Stimulated activated memory B cell treated with anti-CD40 and anti-IgM and Interleukin-4, amounts not matched to agents 10 μg/mL and 1 μg/mL and 100 μg/mL, for 72 hours (primary cell): Measurements from ENCODE around the gene FAM193A.
"Not testable (repeated sequence)": the region's sequence is repeated elsewhere in the genome, so short reads cannot be mapped to it uniquely, and the experiment has no call there.

ENCODE experiments used
- ATAC-seq: fragments of 150-1000 bp; cut with Tn5 transposase; 2 replicates; pipeline ENCODE4 v1.10.0; 2021
- H3K27ac Mint-ChIP-seq: one replicate; pipeline ENCODE4 v1.8.0; 2022; ENCODE audit warnings: mild to moderate bottlenecking, mixed read lengths
- H3K27me3 Mint-ChIP-seq: one replicate; pipeline ENCODE4 v1.8.0; 2022; ENCODE audit warnings: mixed read lengths
- H3K36me3 Mint-ChIP-seq: one replicate; pipeline ENCODE4 v1.8.0; 2022; ENCODE audit warnings: mixed read lengths
- H3K4me1 Mint-ChIP-seq: one replicate; pipeline ENCODE4 v1.8.0; 2022; ENCODE audit warnings: mixed read lengths
- H3K4me3 Mint-ChIP-seq: one replicate; pipeline ENCODE4 v1.8.0; 2022; ENCODE audit warnings: mild to moderate bottlenecking, moderate library complexity, mixed read lengths
- H3K9me3 Mint-ChIP-seq: one replicate; pipeline ENCODE4 v1.8.0; 2022; ENCODE audit warnings: mixed read lengths

The FAM193A gene

GRCh38 chr4:2750719-2751605 lies 214.5 kb downstream of the FAM193A start:
- peaks cover 76% of the 10 kb centered on the region for H3K4me1 Mint-ChIP-seq
- no peaks in the 10 kb centered on the region for H3K27me3 Mint-ChIP-seq
- H3K27ac Mint-ChIP-seq, result peak overlapping the region; percentile 13

DNA sequence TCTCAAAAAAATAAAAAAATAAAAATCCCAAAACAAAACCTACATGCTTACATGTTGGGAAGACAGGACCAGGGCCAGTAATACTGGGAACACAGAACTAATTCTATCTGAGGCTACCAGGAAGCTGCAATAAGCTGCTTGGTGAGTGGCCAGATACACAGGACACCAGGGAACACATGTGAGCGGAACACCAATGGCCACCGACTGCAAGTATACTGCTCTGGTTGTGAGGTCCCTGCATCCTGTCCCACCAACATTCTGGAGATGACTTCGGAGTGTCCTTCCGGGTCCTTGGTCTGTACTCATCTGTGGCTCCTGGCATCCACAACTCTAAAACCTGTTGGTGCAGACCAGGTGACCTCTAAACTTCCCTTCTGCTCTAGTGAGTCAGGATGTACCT lies 217.0 kb downstream of the FAM193A start:
- ATAC-seq, result no peak
- Mint-ChIP-seq H3K36me3 (peaks cover 10% of the 10 kb centered on the region), H3K9me3 (no peaks in the 10 kb centered on the region), H3K27ac (no peak overlapping the region), H3K4me1 (peaks cover 62% of the 10 kb centered on the region), H3K27me3 (no peaks in the 10 kb centered on the region), H3K4me3 (no peak overlapping the region)

More at GRCh38 chr4:2750719-2751605, 214.5 kb downstream of the FAM193A start:
- Mint-ChIP-seq H3K36me3 (peaks cover 26% of the 10 kb centered on the region), H3K4me3 (no peak overlapping the region), H3K9me3 (no peaks in the 10 kb centered on the region)
- ATAC-seq, result no peak

GRCh38 chr4:2754848-2755819 lies 218.7 kb downstream of the FAM193A start:
- H3K36me3 Mint-ChIP-seq, result peaks cover 10% of the 10 kb centered on the region
- peak overlapping the region; percentile 68 for H3K27ac Mint-ChIP-seq
- no peak for ATAC-seq
- H3K27me3 Mint-ChIP-seq, result no peaks in the 10 kb centered on the region
- H3K4me3 Mint-ChIP-seq, result peak overlapping the region; percentile 77
- H3K9me3 Mint-ChIP-seq, result no peaks in the 10 kb centered on the region
- H3K4me1 Mint-ChIP-seq, result peaks cover 52% of the 10 kb centered on the region

- Mint-ChIP-seq H3K4me3 (peak within 1 kb of the TSS; percentile 78), H3K27ac (peak within 1 kb of the TSS; percentile 68), H3K36me3 (peaks cover 10% of the 10 kb centered on the region), H3K4me1 (peaks cover 45% of the 10 kb centered on the region), H3K9me3 (no peaks in the 10 kb centered on the region), H3K27me3 (no peaks in the 10 kb centered on the region)
- peak; percentile 89 for ATAC-seq
Observed at GRCh38 chr4:2755821-2756690, 219.6 kb downstream of the FAM193A start, which contains the start of gene TNIP2. Gene TNIP2 (minus strand): TSS chr4:2756336. CDS start chr4:2756289, 47 bp downstream.

DNA sequence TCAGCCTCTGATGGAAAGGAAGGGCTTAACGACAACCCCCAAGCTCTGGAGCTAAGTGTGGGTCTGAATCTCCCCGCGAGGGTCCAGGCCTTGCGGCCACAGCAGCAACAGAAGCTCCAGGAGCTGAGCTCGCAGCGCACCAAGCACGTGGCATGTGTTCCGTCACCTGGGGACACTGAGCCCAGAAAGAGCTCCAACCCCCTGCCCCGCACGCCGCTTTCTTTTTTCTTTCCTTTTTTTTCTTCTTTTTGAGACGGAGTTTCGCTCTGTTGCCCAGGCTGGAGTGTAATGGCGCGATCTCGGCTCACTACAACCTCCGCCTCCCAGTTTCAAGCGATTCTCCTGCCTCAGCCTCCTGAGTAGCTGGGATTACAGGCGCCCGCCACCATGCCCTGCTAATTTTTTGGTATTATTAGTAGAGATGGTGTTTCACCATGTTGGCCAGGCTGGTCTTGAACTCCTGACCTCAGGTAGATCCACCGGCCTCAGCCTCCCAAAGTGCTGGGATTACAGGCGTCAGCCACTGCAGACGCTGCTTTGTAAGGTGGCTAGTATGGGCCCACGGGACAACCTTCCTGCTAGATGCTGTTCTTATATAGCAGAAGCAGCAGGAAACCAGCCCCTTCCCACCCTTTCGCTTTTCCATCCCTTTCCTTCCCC lies 220.4 kb downstream of the FAM193A start:
- no peaks in the 10 kb centered on the region for H3K9me3 Mint-ChIP-seq
- peak overlapping the region; percentile 46 for H3K27ac Mint-ChIP-seq
- peaks cover 4% of the 10 kb centered on the region for H3K36me3 Mint-ChIP-seq
- peak overlapping the region; percentile 78 for H3K4me3 Mint-ChIP-seq
- no peaks in the 10 kb centered on the region for H3K27me3 Mint-ChIP-seq
- H3K4me1 Mint-ChIP-seq, result peaks cover 44% of the 10 kb centered on the region
- no peak for ATAC-seq

DNA sequence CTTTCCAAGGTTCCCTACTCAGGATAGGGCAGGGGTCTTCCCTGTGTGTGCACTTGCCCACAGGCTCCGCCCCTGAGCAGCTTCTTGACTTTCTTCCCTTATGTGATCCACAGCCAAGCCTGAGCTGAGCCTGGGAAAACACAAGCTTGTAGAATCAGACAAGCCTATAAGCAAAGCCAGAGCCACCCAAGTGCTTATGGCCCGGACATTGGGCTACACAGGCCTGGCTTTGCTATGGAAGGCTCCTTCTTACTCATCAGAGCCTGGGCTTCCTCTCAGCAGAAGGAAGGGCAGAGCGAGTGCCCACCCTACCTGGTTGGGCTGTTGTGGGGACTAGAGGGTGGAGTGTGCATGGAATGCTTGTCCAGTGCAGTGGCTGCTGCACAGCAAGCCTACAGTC lies 221.0 kb downstream of the FAM193A start:
- ATAC-seq, result no peak
- peak overlapping the region; percentile 51 for H3K4me3 Mint-ChIP-seq
- H3K4me1 Mint-ChIP-seq, result peaks cover 44% of the 10 kb centered on the region
- H3K36me3 Mint-ChIP-seq, result no peaks in the 10 kb centered on the region
- H3K9me3 Mint-ChIP-seq, result no peaks in the 10 kb centered on the region
- no peak overlapping the region for H3K27ac Mint-ChIP-seq
- H3K27me3 Mint-ChIP-seq, result no peaks in the 10 kb centered on the region

DNA sequence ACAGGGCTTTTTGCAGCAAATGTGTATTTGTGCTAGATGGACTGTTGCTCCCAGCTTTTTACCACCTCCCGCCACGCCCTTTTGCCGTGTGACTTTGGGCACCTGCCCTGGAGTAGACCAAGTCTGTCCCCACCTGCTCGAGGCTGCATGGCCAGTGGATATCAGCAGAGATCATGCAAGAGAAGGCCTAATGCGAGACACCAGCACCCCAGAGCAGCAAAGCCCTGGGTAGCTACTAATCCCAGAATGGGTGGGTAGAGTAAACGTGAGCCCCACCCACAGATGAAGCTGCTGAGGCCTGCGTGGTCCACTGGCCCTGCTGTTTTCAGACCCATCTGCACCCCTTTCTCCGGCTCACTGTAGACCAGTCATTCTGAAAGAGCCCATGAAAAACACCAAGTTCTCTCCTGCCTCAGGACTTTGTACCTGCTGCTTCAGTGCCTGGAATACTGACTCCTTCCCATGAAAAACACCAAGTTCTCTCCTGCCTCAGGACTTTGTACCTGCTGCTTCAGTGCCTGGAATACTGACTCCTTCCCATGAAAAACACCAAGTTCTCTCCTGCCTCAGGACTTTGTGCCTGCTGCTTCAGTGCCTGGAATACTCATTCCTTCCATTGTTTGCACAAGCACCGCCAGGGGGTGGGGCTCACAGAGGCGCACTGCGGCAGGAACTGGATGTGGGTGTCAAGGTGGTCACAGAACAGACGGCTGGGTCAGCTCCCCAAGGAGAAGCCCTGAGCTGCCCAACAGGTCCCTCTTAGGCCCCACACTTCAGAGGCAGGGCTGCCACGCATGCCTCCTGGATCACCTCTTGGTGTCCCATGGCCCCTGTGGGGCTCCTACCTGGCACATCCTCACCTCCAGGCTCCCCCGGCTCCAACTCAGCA lies 224.8 kb downstream of the FAM193A start:
- peak; percentile 28 for ATAC-seq
- Mint-ChIP-seq H3K4me1 (peaks cover 23% of the 10 kb centered on the region), H3K27ac (peak overlapping the region; percentile 45), H3K36me3 (no peaks in the 10 kb centered on the region), H3K4me3 (no peak overlapping the region), H3K27me3 (no peaks in the 10 kb centered on the region), H3K9me3 (no peaks in the 10 kb centered on the region)

GRCh38 chr4:2762048-2762447 lies 225.6 kb downstream of the FAM193A start:
- no peaks in the 10 kb centered on the region for H3K27me3 Mint-ChIP-seq
- no peaks in the 10 kb centered on the region for H3K9me3 Mint-ChIP-seq
- H3K4me3 Mint-ChIP-seq, result no peak overlapping the region
- H3K4me1 Mint-ChIP-seq, result peaks cover 17% of the 10 kb centered on the region
- peak overlapping the region; percentile 45 for H3K27ac Mint-ChIP-seq
- no peak for ATAC-seq
- H3K36me3 Mint-ChIP-seq, result no peaks in the 10 kb centered on the region

- H3K4me1 Mint-ChIP-seq, result peaks cover 12% of the 10 kb centered on the region
- not testable (repeated sequence) for H3K9me3 Mint-ChIP-seq, H3K4me3 Mint-ChIP-seq, H3K36me3 Mint-ChIP-seq, ATAC-seq, H3K27me3 Mint-ChIP-seq
- H3K27ac Mint-ChIP-seq, result peak overlapping the region; percentile 45
Observed at GRCh38 chr4:2762486-2763370, 226.3 kb downstream of the FAM193A start.

DNA sequence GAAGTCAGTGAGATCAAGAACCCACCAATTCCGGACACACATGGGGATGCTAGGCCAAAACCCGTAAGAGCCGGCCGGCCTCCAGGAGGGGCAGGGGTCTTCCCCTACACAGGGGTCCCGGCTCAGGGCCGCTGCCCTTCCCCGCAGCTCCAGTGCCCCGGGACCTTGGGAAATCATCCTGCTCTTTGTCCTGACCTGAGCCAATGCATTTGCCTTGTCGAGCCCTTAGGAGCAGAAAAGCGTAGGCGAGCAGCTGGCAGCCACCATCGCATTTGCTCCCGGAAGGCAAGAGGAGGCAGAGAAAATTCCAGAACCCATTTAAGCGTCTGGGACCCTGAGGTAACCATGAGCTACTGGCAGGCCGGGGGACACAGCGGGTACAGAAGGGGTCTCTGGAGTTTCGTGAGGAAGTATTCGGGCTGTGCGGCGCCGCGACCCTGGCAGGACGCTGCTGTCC lies 227.1 kb downstream of the FAM193A start:
- H3K27ac Mint-ChIP-seq, result no peak overlapping the region
- no peak for ATAC-seq
- no peaks in the 10 kb centered on the region for H3K27me3 Mint-ChIP-seq
- no peaks in the 10 kb centered on the region for H3K9me3 Mint-ChIP-seq
- peak overlapping the region; percentile 57 for H3K4me3 Mint-ChIP-seq
- peaks cover 12% of the 10 kb centered on the region for H3K4me1 Mint-ChIP-seq
- no peaks in the 10 kb centered on the region for H3K36me3 Mint-ChIP-seq

DNA sequence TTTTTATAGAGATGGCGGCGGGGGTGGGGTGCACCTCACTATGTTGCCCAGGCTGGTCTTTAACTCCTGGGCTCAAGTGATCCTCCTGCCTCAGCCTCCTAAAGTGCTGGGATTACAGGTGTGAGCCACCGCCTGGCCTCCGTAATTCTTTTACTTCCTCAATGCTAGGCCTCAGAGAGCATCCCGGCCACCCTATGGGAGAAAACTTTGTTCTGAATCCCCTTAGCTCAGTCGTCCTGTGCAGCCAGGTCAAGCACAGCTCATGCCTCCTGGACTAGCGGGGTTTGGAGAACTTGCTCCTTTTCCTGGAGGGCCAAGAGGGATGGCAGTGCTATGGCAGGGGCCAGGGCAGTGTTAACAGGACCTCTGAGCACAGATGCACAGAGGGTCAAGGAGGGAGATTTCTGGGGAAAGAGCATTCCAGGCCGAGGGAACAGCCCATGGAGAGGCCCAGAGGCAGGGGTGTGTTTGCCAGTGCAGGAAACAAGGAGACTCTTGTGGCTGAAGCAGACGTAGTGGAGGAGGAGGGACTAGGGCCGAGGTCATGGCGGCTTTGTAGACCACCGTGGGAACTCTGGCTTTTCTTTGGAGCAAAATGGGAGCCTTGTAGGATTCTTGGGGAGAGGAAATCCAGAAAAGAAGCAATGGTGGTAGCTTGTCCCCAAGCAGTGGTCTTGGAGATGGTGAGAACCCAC lies 229.5 kb downstream of the FAM193A start:
- peaks cover 8% of the 10 kb centered on the region for H3K9me3 Mint-ChIP-seq
- peaks cover 5% of the 10 kb centered on the region for H3K36me3 Mint-ChIP-seq
- peaks cover 18% of the 10 kb centered on the region for H3K4me1 Mint-ChIP-seq
- no peak for ATAC-seq
- H3K27me3 Mint-ChIP-seq, result no peaks in the 10 kb centered on the region
- peak overlapping the region; percentile 15 for H3K27ac Mint-ChIP-seq
- H3K4me3 Mint-ChIP-seq, result no peak overlapping the region

- Mint-ChIP-seq H3K36me3 (peaks cover 6% of the 10 kb centered on the region), H3K27ac (no peak overlapping the region), H3K4me1 (peaks cover 16% of the 10 kb centered on the region)
Observed at GRCh38 chr4:2767046-2767704, 230.7 kb downstream of the FAM193A start.

More at GRCh38 chr4:2767046-2767704, 230.7 kb downstream of the FAM193A start:
- Mint-ChIP-seq H3K27me3 (no peaks in the 10 kb centered on the region), H3K4me3 (no peak overlapping the region), H3K9me3 (peaks cover 10% of the 10 kb centered on the region)
- no peak for ATAC-seq
